HepG2 (cell line): ENCODE measurements around the gene STAT6. TPM values are rescaled to one million over a fixed set of nuclear protein-coding genes. Genes with fewer than 3 reads are reported as not detected.

Experiments used
- DNMT1 ChIP-seq: sonication (generic); formaldehyde crosslinking; IDR thresholded peaks from 2 replicates; pipeline ENCODE4 v1.5.1; 2020; ENCODE audit warnings: mild to moderate bottlenecking, missing genetic modification reagents
- FOXA3 ChIP-seq: IDR thresholded peaks from 2 replicates; pipeline ENCODE4 v1.6.1; 2016; ENCODE audit warnings: missing genetic modification reagents, missing compliant biosample characterization
- HHEX ChIP-seq: IDR thresholded peaks from 2 replicates; pipeline ENCODE4 v1.6.1; 2016; ENCODE audit warnings: control low read depth
- HMG20B ChIP-seq: conservative IDR thresholded peaks from 2 replicates; pipeline ENCODE4 v1.6.1; 2016; ENCODE audit warnings: missing genetic modification reagents, missing compliant biosample characterization
- PHB2 ChIP-seq: fragments of 450-650 bp; IDR thresholded peaks from 2 replicates; pipeline ENCODE4 v1.6.1; 2018; ENCODE audit not compliant: partially characterized antibody
- PPARG ChIP-seq: conservative IDR thresholded peaks from 2 replicates; pipeline ENCODE4 v1.6.1; 2016; ENCODE audit warnings: missing biosample characterization, missing genetic modification reagents
- SAP130 ChIP-seq: IDR thresholded peaks from 2 replicates; pipeline ENCODE4 v1.6.1; 2016; ENCODE audit warnings: low read depth
- SKI ChIP-seq: fragments of 450-650 bp; IDR thresholded peaks from one replicate; pipeline ENCODE4 v1.6.1; 2018; ENCODE audit warnings: mild to moderate bottlenecking; ENCODE audit not compliant: partially characterized antibody
- SP5 ChIP-seq: IDR thresholded peaks from 2 replicates; pipeline ENCODE4 v1.6.1; 2016; ENCODE audit warnings: low read depth, borderline replicate concordance
- ZSCAN20 ChIP-seq: sonication (generic); formaldehyde crosslinking; IDR thresholded peaks from 2 replicates; pipeline ENCODE4 v1.4.0; 2020; ENCODE audit warnings: missing genetic modification reagents, mild to moderate bottlenecking, borderline replicate concordance
- polyA plus RNA-seq, 8 experiments: library from polyadenylated mRNA; depleted of rRNA in 3 of 8; stranded (reverse) in 7 of 8; unstranded in 1 of 8; fragments of >200 nt; fragmentation: Illumina TruSeq in 4 of 8; extraction: Trizol in 4 of 8; gene quantifications; 2 replicates each; pipeline versions ENCODE4 v1.2.1 to v1.2.3, GENCODE V29; 2011 to 2016; ENCODE audit warnings: low read depth in 4 of 8, missing spikeins in 1 of 8, mixed read lengths in 1 of 8; ENCODE audit not compliant: insufficient read depth in 1 of 8
- total RNA-seq, 5 experiments: library from RNA; depleted of rRNA; stranded (reverse); fragments of >200 nt; fragmentation: Illumina TruSeq; extraction: Trizol; gene quantifications; 2 replicates each; pipeline ENCODE4 v1.2.3, GENCODE V29; 2016; ENCODE audit warnings: low read depth in 1 of 5
- TF ChIP-seq, protein P1 (sequence below): sonication (generic); formaldehyde crosslinking; IDR thresholded peaks from 2 replicates; pipeline ENCODE4 v1.5.0; 2020; ENCODE audit warnings: mild to moderate bottlenecking, missing genetic modification reagents, borderline replicate concordance
- TF ChIP-seq, protein P2 (sequence below): IDR thresholded peaks from 2 replicates; pipeline ENCODE4 v1.6.1; 2018; ENCODE audit warnings: missing genetic modification reagents, mild to moderate bottlenecking, missing compliant biosample characterization
- TF ChIP-seq, protein P3 (sequence below), 2 experiments: sonication (generic) in 1 of 2; formaldehyde crosslinking in 1 of 2; IDR thresholded peaks; 2 replicates each; pipeline versions ENCODE4 v1.4.0 to v1.6.1; 2018 to 2020; ENCODE audit warnings: missing genetic modification reagents in 2 of 2, borderline replicate concordance in 1 of 2, low read depth in 1 of 2, mild to moderate bottlenecking in 1 of 2, missing biosample characterization in 1 of 2
- TF ChIP-seq, protein P4 (sequence below): sonication (generic); formaldehyde crosslinking; IDR thresholded peaks from 2 replicates; pipeline ENCODE4 v1.4.0; 2020; ENCODE audit warnings: mild to moderate bottlenecking, missing genetic modification reagents
- TF ChIP-seq, protein P5 (sequence below): sonication (generic); formaldehyde crosslinking; conservative IDR thresholded peaks from 2 replicates; pipeline ENCODE4 v1.4.0; 2020; ENCODE audit warnings: mild to moderate bottlenecking, missing genetic modification reagents, moderate library complexity

The STAT6 gene
- total and polyA plus RNA-seq, 2 of the 13 experiments (the other 11 are each of a cell fraction or from before 2014, with no cell fraction given) = 28.0 to 62.2 TPM

DNA sequence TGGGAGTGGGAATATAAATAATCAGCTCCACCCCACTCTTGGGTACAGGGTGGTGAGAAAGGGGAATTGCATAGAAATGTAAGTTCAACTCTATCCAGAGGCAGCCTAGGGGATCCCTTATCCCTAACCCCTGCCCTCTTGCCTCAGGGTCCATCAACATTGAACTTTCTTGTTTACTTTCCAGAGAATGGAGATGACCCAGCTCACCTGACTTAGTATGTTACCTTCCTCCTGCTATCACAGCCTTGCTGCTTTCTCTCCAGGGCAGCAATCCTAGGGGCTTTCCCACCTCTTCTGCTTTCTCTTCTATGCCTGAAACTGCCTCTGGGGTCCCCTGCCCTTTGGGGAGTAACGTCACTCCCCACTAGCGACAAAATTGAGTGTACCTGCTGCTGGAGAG lies 19.8 kb upstream of the STAT6 start (continued):
- TF ChIP-seq, protein P1, sequence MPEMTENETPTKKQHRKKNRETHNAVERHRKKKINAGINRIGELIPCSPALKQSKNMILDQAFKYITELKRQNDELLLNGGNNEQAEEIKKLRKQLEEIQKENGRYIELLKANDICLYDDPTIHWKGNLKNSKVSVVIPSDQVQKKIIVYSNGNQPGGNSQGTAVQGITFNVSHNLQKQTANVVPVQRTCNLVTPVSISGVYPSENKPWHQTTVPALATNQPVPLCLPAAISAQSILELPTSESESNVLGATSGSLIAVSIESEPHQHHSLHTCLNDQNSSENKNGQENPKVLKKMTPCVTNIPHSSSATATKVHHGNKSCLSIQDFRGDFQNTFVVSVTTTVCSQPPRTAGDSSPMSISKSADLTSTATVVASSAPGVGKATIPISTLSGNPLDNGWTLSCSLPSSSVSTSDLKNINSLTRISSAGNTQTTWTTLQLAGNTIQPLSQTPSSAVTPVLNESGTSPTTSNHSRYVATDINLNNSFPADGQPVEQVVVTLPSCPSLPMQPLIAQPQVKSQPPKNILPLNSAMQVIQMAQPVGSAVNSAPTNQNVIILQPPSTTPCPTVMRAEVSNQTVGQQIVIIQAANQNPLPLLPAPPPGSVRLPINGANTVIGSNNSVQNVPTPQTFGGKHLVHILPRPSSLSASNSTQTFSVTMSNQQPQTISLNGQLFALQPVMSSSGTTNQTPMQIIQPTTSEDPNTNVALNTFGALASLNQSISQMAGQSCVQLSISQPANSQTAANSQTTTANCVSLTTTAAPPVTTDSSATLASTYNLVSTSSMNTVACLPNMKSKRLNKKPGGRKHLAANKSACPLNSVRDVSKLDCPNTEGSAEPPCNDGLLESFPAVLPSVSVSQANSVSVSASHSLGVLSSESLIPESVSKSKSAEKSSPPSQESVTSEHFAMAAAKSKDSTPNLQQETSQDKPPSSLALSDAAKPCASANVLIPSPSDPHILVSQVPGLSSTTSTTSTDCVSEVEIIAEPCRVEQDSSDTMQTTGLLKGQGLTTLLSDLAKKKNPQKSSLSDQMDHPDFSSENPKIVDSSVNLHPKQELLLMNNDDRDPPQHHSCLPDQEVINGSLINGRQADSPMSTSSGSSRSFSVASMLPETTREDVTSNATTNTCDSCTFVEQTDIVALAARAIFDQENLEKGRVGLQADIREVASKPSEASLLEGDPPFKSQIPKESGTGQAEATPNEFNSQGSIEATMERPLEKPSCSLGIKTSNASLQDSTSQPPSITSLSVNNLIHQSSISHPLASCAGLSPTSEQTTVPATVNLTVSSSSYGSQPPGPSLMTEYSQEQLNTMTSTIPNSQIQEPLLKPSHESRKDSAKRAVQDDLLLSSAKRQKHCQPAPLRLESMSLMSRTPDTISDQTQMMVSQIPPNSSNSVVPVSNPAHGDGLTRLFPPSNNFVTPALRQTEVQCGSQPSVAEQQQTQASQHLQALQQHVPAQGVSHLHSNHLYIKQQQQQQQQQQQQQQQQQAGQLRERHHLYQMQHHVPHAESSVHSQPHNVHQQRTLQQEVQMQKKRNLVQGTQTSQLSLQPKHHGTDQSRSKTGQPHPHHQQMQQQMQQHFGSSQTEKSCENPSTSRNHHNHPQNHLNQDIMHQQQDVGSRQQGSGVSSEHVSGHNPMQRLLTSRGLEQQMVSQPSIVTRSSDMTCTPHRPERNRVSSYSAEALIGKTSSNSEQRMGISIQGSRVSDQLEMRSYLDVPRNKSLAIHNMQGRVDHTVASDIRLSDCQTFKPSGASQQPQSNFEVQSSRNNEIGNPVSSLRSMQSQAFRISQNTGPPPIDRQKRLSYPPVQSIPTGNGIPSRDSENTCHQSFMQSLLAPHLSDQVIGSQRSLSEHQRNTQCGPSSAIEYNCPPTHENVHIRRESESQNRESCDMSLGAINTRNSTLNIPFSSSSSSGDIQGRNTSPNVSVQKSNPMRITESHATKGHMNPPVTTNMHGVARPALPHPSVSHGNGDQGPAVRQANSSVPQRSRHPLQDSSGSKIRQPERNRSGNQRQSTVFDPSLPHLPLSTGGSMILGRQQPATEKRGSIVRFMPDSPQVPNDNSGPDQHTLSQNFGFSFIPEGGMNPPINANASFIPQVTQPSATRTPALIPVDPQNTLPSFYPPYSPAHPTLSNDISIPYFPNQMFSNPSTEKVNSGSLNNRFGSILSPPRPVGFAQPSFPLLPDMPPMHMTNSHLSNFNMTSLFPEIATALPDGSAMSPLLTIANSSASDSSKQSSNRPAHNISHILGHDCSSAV = no peak
- TF ChIP-seq DNMT1 (CRISPR knock-in tag) (no peak), SP5 (CRISPR knock-in tag) (peak; percentile 58), ZSCAN20 (CRISPR knock-in tag) (no peak), PPARG (peak; percentile 82), FOXA3 (peak; percentile 97), PHB2 (no peak), HMG20B (0 out of 2 replicates have a peak, but pooled peaks have one; percentile 48), SKI (peak; percentile 33), HHEX (CRISPR knock-in tag) (no peak), SAP130 (CRISPR knock-in tag) (peak; percentile 90)
- TF ChIP-seq, protein P2, sequence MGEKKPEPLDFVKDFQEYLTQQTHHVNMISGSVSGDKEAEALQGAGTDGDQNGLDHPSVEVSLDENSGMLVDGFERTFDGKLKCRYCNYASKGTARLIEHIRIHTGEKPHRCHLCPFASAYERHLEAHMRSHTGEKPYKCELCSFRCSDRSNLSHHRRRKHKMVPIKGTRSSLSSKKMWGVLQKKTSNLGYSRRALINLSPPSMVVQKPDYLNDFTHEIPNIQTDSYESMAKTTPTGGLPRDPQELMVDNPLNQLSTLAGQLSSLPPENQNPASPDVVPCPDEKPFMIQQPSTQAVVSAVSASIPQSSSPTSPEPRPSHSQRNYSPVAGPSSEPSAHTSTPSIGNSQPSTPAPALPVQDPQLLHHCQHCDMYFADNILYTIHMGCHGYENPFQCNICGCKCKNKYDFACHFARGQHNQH (CRISPR knock-in tag) = no peak
- TF ChIP-seq, protein P3, sequence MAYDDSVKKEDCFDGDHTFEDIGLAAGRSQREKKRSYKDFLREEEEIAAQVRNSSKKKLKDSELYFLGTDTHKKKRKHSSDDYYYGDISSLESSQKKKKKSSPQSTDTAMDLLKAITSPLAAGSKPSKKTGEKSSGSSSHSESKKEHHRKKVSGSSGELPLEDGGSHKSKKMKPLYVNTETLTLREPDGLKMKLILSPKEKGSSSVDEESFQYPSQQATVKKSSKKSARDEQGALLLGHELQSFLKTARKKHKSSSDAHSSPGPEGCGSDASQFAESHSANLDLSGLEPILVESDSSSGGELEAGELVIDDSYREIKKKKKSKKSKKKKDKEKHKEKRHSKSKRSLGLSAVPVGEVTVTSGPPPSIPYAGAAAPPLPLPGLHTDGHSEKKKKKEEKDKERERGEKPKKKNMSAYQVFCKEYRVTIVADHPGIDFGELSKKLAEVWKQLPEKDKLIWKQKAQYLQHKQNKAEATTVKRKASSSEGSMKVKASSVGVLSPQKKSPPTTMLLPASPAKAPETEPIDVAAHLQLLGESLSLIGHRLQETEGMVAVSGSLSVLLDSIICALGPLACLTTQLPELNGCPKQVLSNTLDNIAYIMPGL (CRISPR knock-in tag; IDR thresholded peaks at IDR 0.05; ENCODE audit: borderline replicate concordance in 1 of 2, low read depth in 1 of 2) = peak in 1 of 2 experiments; percentile 57; a peak in 1 of 4 replicates
- TF ChIP-seq, protein P4, sequence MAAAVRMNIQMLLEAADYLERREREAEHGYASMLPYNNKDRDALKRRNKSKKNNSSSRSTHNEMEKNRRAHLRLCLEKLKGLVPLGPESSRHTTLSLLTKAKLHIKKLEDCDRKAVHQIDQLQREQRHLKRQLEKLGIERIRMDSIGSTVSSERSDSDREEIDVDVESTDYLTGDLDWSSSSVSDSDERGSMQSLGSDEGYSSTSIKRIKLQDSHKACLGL (CRISPR knock-in tag) = no peak
- TF ChIP-seq, protein P5, sequence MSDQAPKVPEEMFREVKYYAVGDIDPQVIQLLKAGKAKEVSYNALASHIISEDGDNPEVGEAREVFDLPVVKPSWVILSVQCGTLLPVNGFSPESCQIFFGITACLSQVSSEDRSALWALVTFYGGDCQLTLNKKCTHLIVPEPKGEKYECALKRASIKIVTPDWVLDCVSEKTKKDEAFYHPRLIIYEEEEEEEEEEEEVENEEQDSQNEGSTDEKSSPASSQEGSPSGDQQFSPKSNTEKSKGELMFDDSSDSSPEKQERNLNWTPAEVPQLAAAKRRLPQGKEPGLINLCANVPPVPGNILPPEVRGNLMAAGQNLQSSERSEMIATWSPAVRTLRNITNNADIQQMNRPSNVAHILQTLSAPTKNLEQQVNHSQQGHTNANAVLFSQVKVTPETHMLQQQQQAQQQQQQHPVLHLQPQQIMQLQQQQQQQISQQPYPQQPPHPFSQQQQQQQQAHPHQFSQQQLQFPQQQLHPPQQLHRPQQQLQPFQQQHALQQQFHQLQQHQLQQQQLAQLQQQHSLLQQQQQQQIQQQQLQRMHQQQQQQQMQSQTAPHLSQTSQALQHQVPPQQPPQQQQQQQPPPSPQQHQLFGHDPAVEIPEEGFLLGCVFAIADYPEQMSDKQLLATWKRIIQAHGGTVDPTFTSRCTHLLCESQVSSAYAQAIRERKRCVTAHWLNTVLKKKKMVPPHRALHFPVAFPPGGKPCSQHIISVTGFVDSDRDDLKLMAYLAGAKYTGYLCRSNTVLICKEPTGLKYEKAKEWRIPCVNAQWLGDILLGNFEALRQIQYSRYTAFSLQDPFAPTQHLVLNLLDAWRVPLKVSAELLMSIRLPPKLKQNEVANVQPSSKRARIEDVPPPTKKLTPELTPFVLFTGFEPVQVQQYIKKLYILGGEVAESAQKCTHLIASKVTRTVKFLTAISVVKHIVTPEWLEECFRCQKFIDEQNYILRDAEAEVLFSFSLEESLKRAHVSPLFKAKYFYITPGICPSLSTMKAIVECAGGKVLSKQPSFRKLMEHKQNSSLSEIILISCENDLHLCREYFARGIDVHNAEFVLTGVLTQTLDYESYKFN (CRISPR knock-in tag) = peak; percentile 79; the same call in 1 of the 2 replicates
